ENCODE measurements around the gene IRX4. TPM values are rescaled to one million over a fixed set of nuclear protein-coding genes. Genes with fewer than 3 reads are reported as not detected.

The IRX4 gene
- polyA plus RNA-seq, 1 experiment: not detected

GRCh38 chr5:1864896-1865440 is 17.8 kb downstream of the IRX4 start:
- H3K9me3 ChIP-seq (ENCODE audit: control insufficient read depth, insufficient read depth, low read length): peaks cover 5% of the 10 kb centered on the region; the same call in 1 of the 2 replicates
- POLR2A ChIA-PET: no interaction called here
- CTCF ChIA-PET: no interaction called here

GRCh38 chr5:1860949-1861348 is 21.8 kb downstream of the IRX4 start:
- ChIA-PET POLR2A (no interaction called here), CTCF (no interaction called here)
- H3K9me3 ChIP-seq (ENCODE audit: control insufficient read depth, insufficient read depth, low read length): peaks cover 12% of the 10 kb centered on the region; the same call in 1 of the 2 replicates
- H3K27me3 ChIP-seq (ENCODE audit: control insufficient read depth, insufficient read depth, low read length): peaks cover 29% of the 10 kb centered on the region
- DNase-seq (ENCODE audit: low read depth, low spot score): no peak
- no peak for TF ChIP-seq CTCF (IDR thresholded peaks at IDR 0.05; ENCODE audit: low read depth, low read length)
- no peak overlapping the region for H3K4me3 ChIP-seq (ENCODE audit: low read depth, low read length)
- H3K27ac ChIP-seq (ENCODE audit: low read depth, low read length): no peak overlapping the region

More at GRCh38 chr5:1864896-1865440, 17.8 kb downstream of the IRX4 start:
- DNase-seq (ENCODE audit: low read depth, low spot score): no peak
- Histone ChIP-seq H3K4me3 (ENCODE audit: low read depth, low read length) (no peak overlapping the region), H3K27ac (ENCODE audit: low read depth, low read length) (no peak overlapping the region), H3K27me3 (ENCODE audit: control insufficient read depth, insufficient read depth, low read length) (peaks cover 24% of the 10 kb centered on the region)
- TF ChIP-seq CTCF (IDR thresholded peaks at IDR 0.05; ENCODE audit: low read depth, low read length): no peak

GRCh38 chr5:1860021-1860610 is 22.6 kb downstream of the IRX4 start:
- CTCF ChIA-PET: no interaction called here
- POLR2A ChIA-PET: no interaction called here
- no peak for DNase-seq (ENCODE audit: low read depth, low spot score)
- Histone ChIP-seq H3K27me3 (ENCODE audit: control insufficient read depth, insufficient read depth, low read length) (peaks cover 34% of the 10 kb centered on the region), H3K9me3 (ENCODE audit: control insufficient read depth, insufficient read depth, low read length) (peaks cover 12% of the 10 kb centered on the region; the same call in 1 of the 2 replicates), H3K27ac (ENCODE audit: low read depth, low read length) (no peak overlapping the region), H3K4me3 (ENCODE audit: low read depth, low read length) (no peak overlapping the region)
- TF ChIP-seq CTCF (IDR thresholded peaks at IDR 0.05; ENCODE audit: low read depth, low read length): no peak

GRCh38 chr5:1859099-1859498 is 23.6 kb downstream of the IRX4 start:
- peaks cover 12% of the 10 kb centered on the region; the same call in 1 of the 2 replicates for H3K9me3 ChIP-seq (ENCODE audit: control insufficient read depth, insufficient read depth, low read length)
- TF ChIP-seq CTCF (IDR thresholded peaks at IDR 0.05; ENCODE audit: low read depth, low read length): no peak
- no peak for DNase-seq (ENCODE audit: low read depth, low spot score)
- H3K27ac ChIP-seq (ENCODE audit: low read depth, low read length): no peak overlapping the region
- ChIA-PET CTCF (no interaction called here), POLR2A (no interaction called here)
- peaks cover 34% of the 10 kb centered on the region for H3K27me3 ChIP-seq (ENCODE audit: control insufficient read depth, insufficient read depth, low read length)
- H3K4me3 ChIP-seq (ENCODE audit: low read depth, low read length): no peak overlapping the region

GRCh38 chr5:1858436-1858835 is 24.3 kb downstream of the IRX4 start:
- Histone ChIP-seq H3K9me3 (ENCODE audit: control insufficient read depth, insufficient read depth, low read length) (peaks cover 12% of the 10 kb centered on the region; the same call in 1 of the 2 replicates), H3K27ac (ENCODE audit: low read depth, low read length) (no peak overlapping the region), H3K4me3 (ENCODE audit: low read depth, low read length) (no peak overlapping the region), H3K27me3 (ENCODE audit: control insufficient read depth, insufficient read depth, low read length) (peaks cover 34% of the 10 kb centered on the region)
- no peak for TF ChIP-seq CTCF (IDR thresholded peaks at IDR 0.05; ENCODE audit: low read depth, low read length)
- POLR2A ChIA-PET: no interaction called here
- no peak for DNase-seq (ENCODE audit: low read depth, low spot score)
- CTCF ChIA-PET: no interaction called here
